ENCODE results near the gene CMIP. TPM values are rescaled to one million over a fixed set of nuclear protein-coding genes. Genes with fewer than 3 reads are reported as not detected.

CMIP gene
- total RNA-seq, 2 donors from 2014 or later: 30.1 to 95.1 TPM

GRCh38 chr16:81635063-81635937 is 190.7 kb downstream of the CMIP start:
- Histone ChIP-seq H3K27me3 (replicated peaks; ENCODE audit: insufficient read depth) (no peaks in the 10 kb centered on the region), H3K36me3 (no peaks in the 10 kb centered on the region), H3K4me1 (replicated peaks) (no peaks in the 10 kb centered on the region), H3K4me3 (no peak overlapping the region), H3K9me3 (no peaks in the 10 kb centered on the region), H3K27ac (no peak overlapping the region)
- 80% methylated on average over 15 of the region's 15 CpGs for WGBS
- no peak for TF ChIP-seq POLR2A (IDR thresholded peaks at IDR 0.05)
- no peak for TF ChIP-seq POLR2AphosphoS5 (IDR thresholded peaks at IDR 0.05)
- TF ChIP-seq CTCF (IDR thresholded peaks at IDR 0.05): no peak
- intact Hi-C loops (cut with DNase I): no loop called here
- no peak for DNase-seq (ENCODE audit: low spot score)

- 82% methylated on average over 16 of the region's 16 CpGs for WGBS
- Histone ChIP-seq H3K9me3 (no peaks in the 10 kb centered on the region), H3K27ac (no peak overlapping the region), H3K36me3 (no peaks in the 10 kb centered on the region), H3K4me1 (replicated peaks) (no peaks in the 10 kb centered on the region), H3K4me3 (no peak overlapping the region), H3K27me3 (replicated peaks; ENCODE audit: insufficient read depth) (no peaks in the 10 kb centered on the region)
- TF ChIP-seq POLR2A (IDR thresholded peaks at IDR 0.05) (no peak), CTCF (IDR thresholded peaks at IDR 0.05) (no peak), POLR2AphosphoS5 (IDR thresholded peaks at IDR 0.05) (no peak)
- intact Hi-C loops (cut with DNase I): no loop called here
- DNase-seq (ENCODE audit: low spot score): no peak
Observed at GRCh38 chr16:81636298-81636993, 191.8 kb downstream of the CMIP start.

- H3K27ac ChIP-seq: no peak overlapping the region
- 91% methylated on average over 15 of the region's 15 CpGs for WGBS
Observed at GRCh38 chr16:81637336-81638235, 193.0 kb downstream of the CMIP start.

More at GRCh38 chr16:81637336-81638235, 193.0 kb downstream of the CMIP start:
- no peak for DNase-seq (ENCODE audit: low spot score)
- intact Hi-C loops (cut with DNase I): no loop called here
- no peaks in the 10 kb centered on the region for H3K27me3 ChIP-seq (replicated peaks; ENCODE audit: insufficient read depth)
- no peaks in the 10 kb centered on the region for H3K4me1 ChIP-seq (replicated peaks)
- no peak overlapping the region for H3K4me3 ChIP-seq
- no peaks in the 10 kb centered on the region for H3K9me3 ChIP-seq
- no peaks in the 10 kb centered on the region for H3K36me3 ChIP-seq
- no peak for TF ChIP-seq CTCF (IDR thresholded peaks at IDR 0.05)
- TF ChIP-seq POLR2A (IDR thresholded peaks at IDR 0.05): no peak
- no peak for TF ChIP-seq POLR2AphosphoS5 (IDR thresholded peaks at IDR 0.05)

Measured in prostate gland (tissue), 2 donors.